AG08395 (cell line): ENCODE data around the gene FBXW4.
"Not testable (repeated sequence)": the region's sequence is repeated elsewhere in the genome, so short reads cannot be mapped to it uniquely, and the experiment has no call there.

Source experiments
- DNase-seq: peaks from one replicate; pipeline ENCODE4 v3.0.0; 2012; ENCODE audit warnings: mixed read lengths, low spot score

FBXW4 gene

GRCh38 chr10:101655570-101655969 lies 39.4 kb downstream of the FBXW4 start:
- peak; percentile 75 for DNase-seq

- no peak for DNase-seq
Observed at GRCh38 chr10:101653536-101653935, 41.4 kb downstream of the FBXW4 start.

GRCh38 chr10:101651336-101651735 lies 43.6 kb downstream of the FBXW4 start:
- no peak for DNase-seq

GRCh38 chr10:101650863-101651262 lies 44.1 kb downstream of the FBXW4 start:
- no peak for DNase-seq

GRCh38 chr10:101649525-101650085 lies 45.4 kb downstream of the FBXW4 start:
- DNase-seq: no peak

GRCh38 chr10:101647255-101647654 lies 47.7 kb downstream of the FBXW4 start:
- DNase-seq: no peak

GRCh38 chr10:101646364-101646763 lies 48.6 kb downstream of the FBXW4 start:
- no peak for DNase-seq

- DNase-seq: no peak
Observed at GRCh38 chr10:101645659-101646058, 49.3 kb downstream of the FBXW4 start.

- no peak for DNase-seq
Observed at GRCh38 chr10:101644002-101644401, 51.0 kb downstream of the FBXW4 start.

- no peak for DNase-seq
Observed at GRCh38 chr10:101643546-101643945, 51.4 kb downstream of the FBXW4 start.

GRCh38 chr10:101639141-101639900 lies 55.6 kb downstream of the FBXW4 start:
- no peak for DNase-seq

- not testable (repeated sequence) for DNase-seq
Observed at GRCh38 chr10:101633510-101633909, 61.5 kb downstream of the FBXW4 start.

GRCh38 chr10:101631821-101632475 lies 63.0 kb downstream of the FBXW4 start:
- no peak for DNase-seq

- no peak for DNase-seq
Observed at GRCh38 chr10:101630633-101630920, 64.4 kb downstream of the FBXW4 start.

GRCh38 chr10:101629837-101630632 lies 64.9 kb downstream of the FBXW4 start:
- no peak for DNase-seq

GRCh38 chr10:101625821-101626412 lies 69.1 kb downstream of the FBXW4 start:
- no peak for DNase-seq

- DNase-seq: no peak
Observed at GRCh38 chr10:101624526-101625102, 70.4 kb downstream of the FBXW4 start.

- DNase-seq: no peak
Observed at GRCh38 chr10:101623528-101623927, 71.4 kb downstream of the FBXW4 start.

- no peak for DNase-seq
Observed at GRCh38 chr10:101619983-101620382, 75.0 kb downstream of the FBXW4 start.

- no peak for DNase-seq
Observed at GRCh38 chr10:101618871-101619270, 76.1 kb downstream of the FBXW4 start.

- no peak for DNase-seq
Observed at GRCh38 chr10:101617824-101618568, 77.0 kb downstream of the FBXW4 start.
